GM21723 (cell line): Measurements from ENCODE around the gene STK33.

Source experiments
- ATAC-seq: cut with Tn5 transposase; IDR thresholded peaks from one replicate; pipeline ENCODE4 v1.9.1; 2021; ENCODE audit warnings: mild to moderate bottlenecking, moderate library complexity; ENCODE audit not compliant: unreplicated experiment

The STK33 gene

GRCh38 chr11:8375932-8376331 lies 218.1 kb downstream of the STK33 start:
- no peak for ATAC-seq

GRCh38 chr11:8375460-8375859 lies 218.6 kb downstream of the STK33 start:
- ATAC-seq, result no peak

DNA sequence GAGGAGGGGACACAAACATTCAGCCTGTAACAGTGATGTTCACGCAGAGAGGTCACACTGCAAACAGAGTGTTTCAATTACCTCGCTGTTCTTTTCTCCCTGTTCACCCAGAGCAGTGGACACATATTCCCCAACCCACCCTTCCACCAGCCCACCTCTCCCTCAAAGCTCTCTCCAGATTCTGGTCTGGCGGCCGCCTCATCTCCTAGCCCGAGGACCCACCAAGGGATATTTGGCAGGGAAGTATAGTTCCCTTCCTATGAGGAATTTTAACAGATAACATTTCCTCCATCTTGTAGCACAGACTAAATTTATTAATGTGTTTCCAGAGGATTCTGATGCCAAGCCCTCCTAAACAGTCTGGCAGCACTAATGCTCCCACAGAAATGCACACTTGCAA lies 219.3 kb downstream of the STK33 start:
- no peak for ATAC-seq

DNA sequence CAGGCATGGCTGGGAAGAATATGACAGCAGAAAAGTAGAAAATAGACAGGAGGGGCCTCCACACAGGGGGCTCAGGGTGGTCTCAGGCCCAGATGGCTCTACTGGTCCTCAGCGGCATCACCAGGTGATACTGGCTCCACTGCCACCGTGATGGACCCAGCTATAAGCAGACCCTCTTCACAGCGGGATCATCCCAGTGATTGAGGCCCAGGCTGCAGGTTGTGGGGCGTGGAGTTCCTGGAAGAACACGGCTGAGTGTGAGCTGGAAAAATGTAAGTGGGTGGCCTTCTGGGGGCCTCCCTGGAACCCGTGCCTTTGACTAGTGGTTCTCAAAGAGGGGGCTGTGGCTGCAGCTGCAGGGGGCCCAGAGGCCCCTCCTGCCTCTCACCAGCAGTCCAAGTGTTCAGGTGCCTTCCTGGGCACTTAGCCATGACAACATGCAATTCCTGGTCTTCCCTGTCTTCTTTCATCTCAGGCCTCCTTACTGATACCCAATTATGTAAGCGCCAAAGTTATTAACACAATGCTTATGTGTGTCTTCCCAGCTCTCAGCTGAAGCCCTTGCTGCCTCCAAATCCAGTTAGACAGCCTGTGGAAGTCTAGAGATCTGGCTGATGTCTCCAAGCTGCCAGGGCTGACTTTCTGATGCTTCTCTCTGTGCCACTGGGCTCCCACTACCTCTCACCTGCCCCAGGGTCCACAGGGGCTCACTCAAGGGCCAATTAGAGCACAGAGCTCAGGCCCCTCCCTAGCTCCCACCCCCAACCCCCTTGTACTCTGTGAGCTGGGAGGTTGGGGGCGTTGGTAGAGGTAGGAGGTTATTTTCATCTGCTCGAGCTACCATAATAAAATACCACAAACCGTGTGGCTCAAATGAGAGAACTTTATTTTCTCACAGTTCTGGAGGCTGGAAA lies 220.3 kb downstream of the STK33 start:
- ATAC-seq, result no peak

DNA sequence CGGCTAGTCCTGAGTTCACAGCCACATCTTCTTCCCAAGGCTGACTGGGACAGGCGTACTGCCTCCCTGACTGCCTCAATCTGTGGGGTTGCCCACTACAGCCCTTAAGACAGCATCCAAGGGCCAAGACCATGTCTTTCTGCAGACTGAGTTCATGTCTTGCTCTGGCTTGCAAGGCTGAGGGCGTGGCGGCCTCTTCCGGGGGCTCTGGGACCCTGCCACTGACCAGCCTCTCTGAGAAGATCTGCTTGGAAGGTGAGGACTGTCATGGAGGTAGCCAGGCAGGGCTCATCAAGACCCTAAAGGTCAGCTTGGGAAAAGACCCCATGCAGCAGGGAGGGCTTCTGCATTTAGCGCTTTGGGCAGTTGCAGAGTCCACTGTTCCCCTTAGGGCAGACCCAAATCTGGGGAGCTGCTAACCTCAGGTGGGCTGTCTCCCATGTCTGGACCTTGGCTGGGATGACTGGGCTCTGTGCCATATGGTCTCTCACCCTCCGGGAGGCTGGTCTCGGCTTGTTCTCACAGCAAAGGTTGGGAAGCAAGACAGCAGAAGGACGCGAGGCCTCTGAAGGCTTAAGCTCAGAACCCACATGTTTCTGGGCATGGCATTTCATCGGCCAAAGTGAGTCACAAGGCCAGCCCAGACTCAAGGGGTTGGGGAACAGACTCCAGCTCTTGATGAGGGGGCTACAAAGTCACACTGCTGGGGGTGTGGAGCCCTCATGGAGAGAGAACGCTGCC lies 221.2 kb downstream of the STK33 start:
- ATAC-seq, result no peak

- ATAC-seq, result no peak
These were observed 222.5 kb downstream of the STK33 start for GRCh38 chr11:8371516-8371884.

GRCh38 chr11:8370812-8371515 lies 223.1 kb downstream of the STK33 start:
- ATAC-seq, result no peak

- ATAC-seq, result no peak
These were observed 224.3 kb downstream of the STK33 start for GRCh38 chr11:8369592-8370205.

- no peak for ATAC-seq
These were observed 225.3 kb downstream of the STK33 start for GRCh38 chr11:8368772-8369171.

DNA sequence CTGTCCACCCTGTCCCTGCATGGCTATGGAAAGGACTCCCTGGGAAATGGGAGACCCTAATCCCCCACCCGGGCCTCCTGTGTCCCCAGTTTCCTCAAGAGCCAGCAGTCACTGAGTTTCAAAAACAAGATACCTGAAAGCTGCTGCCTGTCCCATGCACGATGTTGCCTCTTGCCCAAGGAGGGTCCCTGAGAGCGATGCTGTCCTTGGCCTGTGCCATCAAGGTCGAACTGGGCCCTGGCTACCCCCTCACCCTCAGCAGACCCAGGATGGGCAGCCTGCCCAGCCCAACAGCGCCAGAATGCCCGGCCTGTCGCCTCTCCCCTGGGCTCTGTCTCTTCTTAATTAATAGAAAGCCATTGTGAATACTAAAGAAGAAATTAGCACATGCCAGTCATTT lies 225.8 kb downstream of the STK33 start:
- no peak for ATAC-seq

DNA sequence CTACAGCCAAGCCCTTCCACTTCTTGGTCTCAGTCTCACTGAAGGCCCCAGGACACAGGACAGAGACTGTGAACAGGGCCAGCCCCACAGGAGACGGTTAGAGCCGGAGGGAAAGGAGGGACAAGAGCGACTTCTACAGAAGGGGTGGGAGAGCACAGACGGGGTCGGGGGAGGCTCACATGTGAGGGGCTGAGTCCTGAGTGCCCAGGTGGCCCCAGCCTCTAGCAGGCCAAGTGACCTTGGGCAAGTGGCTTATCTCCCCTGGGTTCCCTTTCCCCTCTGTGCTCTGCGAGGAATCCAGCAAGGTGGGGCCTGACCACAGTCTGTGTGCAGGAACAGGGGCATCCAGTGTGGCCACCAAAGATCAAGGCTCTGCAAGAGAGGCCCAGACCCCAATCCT lies 227.7 kb downstream of the STK33 start:
- ATAC-seq, result no peak

GRCh38 chr11:8365216-8365941 lies 228.6 kb downstream of the STK33 start:
- ATAC-seq, result no peak

DNA sequence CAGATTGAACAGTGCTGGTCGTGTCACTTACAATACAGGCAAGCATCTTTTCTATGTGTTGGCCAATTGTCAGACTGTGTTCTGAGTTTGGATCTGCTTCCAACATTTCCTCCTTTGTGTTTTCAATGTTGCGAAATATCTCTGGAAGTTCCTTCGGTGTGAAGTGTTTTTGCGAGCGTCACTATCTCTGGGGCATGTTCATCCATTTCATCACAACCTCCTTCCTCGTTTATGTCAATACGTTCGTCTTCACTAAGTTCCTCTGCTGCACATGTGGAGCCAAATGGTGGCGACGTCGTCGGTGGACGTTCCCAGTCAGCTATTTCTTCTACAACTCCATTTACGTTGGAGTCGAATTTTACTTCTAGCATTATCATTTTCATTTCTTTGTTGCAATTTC lies 230.1 kb downstream of the STK33 start:
- ATAC-seq, result no peak

GRCh38 chr11:8362899-8363298 lies 231.1 kb downstream of the STK33 start:
- ATAC-seq, result no peak

GRCh38 chr11:8362491-8362890 lies 231.5 kb downstream of the STK33 start:
- ATAC-seq, result no peak

DNA sequence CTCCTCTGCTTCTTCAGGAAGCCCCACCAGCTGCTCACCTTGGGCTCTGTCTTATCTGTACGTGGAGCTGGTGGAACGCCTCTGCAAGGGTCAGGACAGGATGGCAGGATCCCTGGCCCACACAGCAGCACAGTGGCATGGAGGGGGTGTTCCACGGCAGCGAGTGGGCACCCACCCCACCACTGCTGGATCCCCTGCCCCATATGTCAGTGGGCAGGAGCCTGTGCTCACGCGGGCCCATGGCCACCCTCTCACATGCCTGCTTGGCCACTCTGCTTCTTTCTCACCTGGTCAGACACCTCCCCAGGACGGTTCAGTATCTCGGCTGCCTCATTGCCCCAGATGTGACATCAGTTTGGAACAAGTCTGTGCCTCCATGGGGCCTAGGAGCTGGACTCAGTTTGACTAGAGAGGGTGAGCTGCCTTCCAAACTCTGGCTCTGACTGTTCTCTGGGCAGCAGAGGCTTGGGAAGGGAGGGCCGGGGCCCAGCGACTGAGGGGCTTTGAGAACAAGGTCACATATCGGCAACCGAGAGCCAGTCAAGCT lies 232.3 kb downstream of the STK33 start:
- ATAC-seq, result no peak

- no peak for ATAC-seq
These were observed 232.8 kb downstream of the STK33 start for GRCh38 chr11:8361206-8361605.

GRCh38 chr11:8360086-8360828 lies 233.8 kb downstream of the STK33 start:
- no peak for ATAC-seq

DNA sequence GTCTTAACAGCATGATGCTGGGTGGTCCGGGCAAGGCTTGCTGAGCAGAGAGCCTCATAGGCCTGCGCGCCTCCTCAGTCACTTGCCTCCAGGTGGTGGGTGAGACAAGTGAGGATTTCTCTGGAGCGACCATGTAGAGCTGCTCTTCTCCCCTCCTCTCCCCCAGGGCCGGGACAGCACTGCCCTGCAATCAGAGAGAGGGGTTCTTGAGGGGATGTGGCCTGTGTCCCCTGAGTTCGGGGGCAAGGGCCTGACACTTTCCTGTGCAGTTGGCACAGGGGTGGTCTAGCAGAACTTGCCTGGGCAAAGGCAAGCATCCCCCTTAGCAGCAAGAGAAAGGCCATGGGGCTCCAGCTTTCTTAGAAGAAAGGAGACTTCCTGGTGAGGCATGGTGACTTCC lies 234.5 kb downstream of the STK33 start:
- ATAC-seq, result no peak
